GM10266 (cell line): ENCODE data around the gene GATA3.

Source experiments
- DNase-seq: peaks from one replicate; pipeline ENCODE4 v3.0.0; 2012; ENCODE audit errors: extremely low spot score
- CTCF ChIP-seq: IDR thresholded peaks from 2 replicates; pipeline ENCODE4 v1.5.1; 2012; ENCODE audit warnings: mild to moderate bottlenecking, low read depth; ENCODE audit not compliant: control insufficient read depth, insufficient read depth; ENCODE audit errors: missing control alignments

Gene GATA3

GRCh38 chr10:8092428-8092827, 37.9 kb downstream of the GATA3 start:
- no peak for DNase-seq

GRCh38 chr10:8095959-8096358, 41.5 kb downstream of the GATA3 start:
- no peak for TF ChIP-seq CTCF
- no peak for DNase-seq

More at GRCh38 chr10:8092428-8092827, 37.9 kb downstream of the GATA3 start:
- TF ChIP-seq CTCF = no peak

- TF ChIP-seq CTCF = no peak
- no peak for DNase-seq
These were observed 42.4 kb downstream of the GATA3 start for GRCh38 chr10:8096931-8097330.

GRCh38 chr10:8100366-8100765, 45.9 kb downstream of the GATA3 start:
- no peak for DNase-seq
- no peak for TF ChIP-seq CTCF

GRCh38 chr10:8102708-8103401, 48.4 kb downstream of the GATA3 start:
- DNase-seq = peak; percentile 38
- TF ChIP-seq CTCF = no peak

GRCh38 chr10:8103543-8103942, 49.1 kb downstream of the GATA3 start:
- no peak for TF ChIP-seq CTCF
- DNase-seq = no peak

GRCh38 chr10:8104005-8104404, 49.5 kb downstream of the GATA3 start:
- no peak for TF ChIP-seq CTCF
- no peak for DNase-seq
